Measurements from ENCODE around the gene C3.

DNA sequence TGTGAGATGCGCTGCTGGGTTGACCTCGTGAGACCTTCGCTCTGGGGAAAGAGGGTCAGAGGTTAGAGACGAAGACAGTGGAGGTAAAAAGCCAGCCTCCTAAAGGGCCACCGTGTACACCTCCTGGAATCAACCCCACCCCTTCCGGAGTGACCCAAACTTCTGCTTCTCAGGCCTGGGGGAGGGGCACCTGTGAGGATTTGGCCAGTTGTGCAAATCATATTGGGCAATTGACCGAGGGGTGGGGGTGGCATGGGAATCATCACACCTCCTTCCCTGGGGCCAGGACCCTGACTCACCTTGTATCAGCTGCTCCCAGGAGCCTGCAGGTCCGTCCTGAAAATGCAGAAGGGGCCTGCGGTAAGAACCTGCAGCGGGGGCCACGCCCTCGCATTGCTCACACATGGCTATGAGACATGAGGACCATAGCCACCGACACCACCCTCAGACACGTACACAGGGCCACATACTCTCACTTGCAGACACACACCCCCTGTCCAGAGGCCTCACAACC lies 53.3 kb downstream of the C3 start:
- no peak for TF ChIP-seq EZH2phosphoT487 (IDR thresholded peaks at IDR 0.05; ENCODE audit: low read depth)
- TF ChIP-seq CTCF (IDR thresholded peaks at IDR 0.05; ENCODE audit: low read depth, low read length), result no peak
